HEK293 (cell line): ENCODE results near the gene SPINDOC.
"Not testable (repeated sequence)": the region's sequence is repeated elsewhere in the genome, so short reads cannot be mapped to it uniquely, and the experiment has no call there.

Experiments used
- CTCF ChIA-PET: fragments of 350-600 bp; formaldehyde crosslinking; extraction: SDS; loops from one replicate; lab custom pipeline; 2021; ENCODE audit warnings: antibody characterized with exemption; lab: Yijun Ruan, JAX
- POLR2A ChIA-PET: fragments of 300-600 bp; formaldehyde crosslinking; extraction: SDS; loops from one replicate; lab custom pipeline; 2020; ENCODE audit warnings: antibody characterized with exemption, inconsistent platforms; lab: Yijun Ruan, JAX
- H3K27ac ChIP-seq: fragments of 200-500 bp; sonication (Bioruptor generic); 2 replicates; pipeline ENCODE4 v1.5.1; 2014; ENCODE audit warnings: low read depth, low read length, control low read depth, inconsistent platforms; ENCODE audit errors: extremely low read depth
- H3K36me3 ChIP-seq, 2 experiments: fragments of 200-500 bp in 1 of 2; sonication (Bioruptor generic) in 1 of 2; 1 replicate in 1 of 2; 2 replicates in 1 of 2; pipeline ENCODE4 v1.5.1; 2014 to 2017; ENCODE audit warnings: inconsistent platforms in 2 of 2, low read length in 2 of 2; ENCODE audit not compliant: control insufficient read depth in 2 of 2, insufficient read depth in 1 of 2
- H3K4me1 ChIP-seq: fragments of 200-500 bp; sonication (Bioruptor generic); 2 replicates; pipeline ENCODE4 v1.5.1; 2014; ENCODE audit warnings: mild to moderate bottlenecking, low read length, inconsistent platforms; ENCODE audit not compliant: control insufficient read depth, insufficient read depth
- H3K4me3 ChIP-seq: 2 replicates; pipeline ENCODE4 v1.5.1; 2011; ENCODE audit warnings: low read depth, mild to moderate bottlenecking, control low read depth, low read length, moderate library complexity
- H3K9me3 ChIP-seq: fragments of 200-500 bp; sonication (Bioruptor generic); 2 replicates; pipeline ENCODE4 v1.5.1; 2014; ENCODE audit warnings: low read depth, low read length, inconsistent platforms; ENCODE audit not compliant: control insufficient read depth, insufficient read depth
- PATZ1 ChIP-seq: fragments of 450-650 bp; formaldehyde crosslinking; IDR thresholded peaks from 2 replicates; pipeline ENCODE4 v1.5.1; 2016; ENCODE audit warnings: missing biosample characterization, missing genetic modification characterization
- PRDM6 ChIP-seq: fragments of 450-650 bp; formaldehyde crosslinking; IDR thresholded peaks from 2 replicates; pipeline ENCODE4 v1.5.1; 2017; ENCODE audit warnings: missing biosample characterization, missing genetic modification characterization
- SP2 ChIP-seq: fragments of 450-650 bp; formaldehyde crosslinking; IDR thresholded peaks from 2 replicates; pipeline ENCODE4 v1.5.1; 2016; ENCODE audit warnings: missing biosample characterization, missing genetic modification characterization
- ZBTB20 ChIP-seq: fragments of 450-650 bp; formaldehyde crosslinking; IDR thresholded peaks from 2 replicates; pipeline ENCODE4 v1.5.1; 2016; ENCODE audit warnings: missing biosample characterization, missing genetic modification characterization
- ZNF132 ChIP-seq: fragments of 450-650 bp; formaldehyde crosslinking; IDR thresholded peaks from 2 replicates; pipeline ENCODE4 v1.5.1; 2017; ENCODE audit warnings: missing biosample characterization, missing genetic modification characterization, borderline replicate concordance
- ZNF140 ChIP-seq: fragments of 450-650 bp; formaldehyde crosslinking; IDR thresholded peaks from 2 replicates; pipeline ENCODE4 v1.5.1; 2016; ENCODE audit warnings: missing biosample characterization, missing genetic modification characterization
- ZNF169 ChIP-seq: fragments of 450-650 bp; formaldehyde crosslinking; IDR thresholded peaks from 2 replicates; pipeline ENCODE4 v1.5.1; 2016; ENCODE audit warnings: missing biosample characterization, missing genetic modification characterization
- ZNF175 ChIP-seq: fragments of 450-650 bp; formaldehyde crosslinking; IDR thresholded peaks from 2 replicates; pipeline ENCODE4 v1.5.1; 2016; ENCODE audit warnings: missing biosample characterization, missing genetic modification characterization
- ZNF202 ChIP-seq: fragments of 450-650 bp; formaldehyde crosslinking; IDR thresholded peaks from 2 replicates; pipeline ENCODE4 v1.5.1; 2016; ENCODE audit warnings: missing biosample characterization, missing genetic modification characterization, borderline replicate concordance
- ZNF354C ChIP-seq: fragments of 450-650 bp; formaldehyde crosslinking; IDR thresholded peaks from 2 replicates; pipeline ENCODE4 v1.5.1; 2016; ENCODE audit warnings: missing biosample characterization, missing genetic modification characterization, low read depth, borderline replicate concordance
- ZNF48 ChIP-seq: fragments of 450-650 bp; formaldehyde crosslinking; IDR thresholded peaks from 2 replicates; pipeline ENCODE4 v1.5.1; 2016; ENCODE audit warnings: missing biosample characterization, missing genetic modification characterization
- ZNF501 ChIP-seq: fragments of 450-650 bp; formaldehyde crosslinking; IDR thresholded peaks from 2 replicates; pipeline ENCODE4 v1.5.1; 2016; ENCODE audit warnings: missing biosample characterization, missing genetic modification characterization
- ZNF558 ChIP-seq: fragments of 450-650 bp; formaldehyde crosslinking; IDR thresholded peaks from 2 replicates; pipeline ENCODE4 v1.5.1; 2016; ENCODE audit warnings: missing biosample characterization, missing genetic modification characterization
- ZNF560 ChIP-seq: fragments of 450-650 bp; formaldehyde crosslinking; IDR thresholded peaks from 2 replicates; pipeline ENCODE4 v1.5.1; 2017; ENCODE audit warnings: missing biosample characterization, missing genetic modification characterization, borderline replicate concordance
- ZNF561 ChIP-seq: fragments of 450-650 bp; IDR thresholded peaks from 2 replicates; pipeline ENCODE4 v1.5.1; 2018; ENCODE audit warnings: missing biosample characterization, missing genetic modification characterization, borderline replicate concordance
- TF ChIP-seq, protein P1 (sequence below): fragments of 450-650 bp; formaldehyde crosslinking; IDR thresholded peaks from 2 replicates; pipeline ENCODE4 v1.5.1; 2016; ENCODE audit warnings: missing biosample characterization, missing genetic modification characterization

Gene SPINDOC

DNA sequence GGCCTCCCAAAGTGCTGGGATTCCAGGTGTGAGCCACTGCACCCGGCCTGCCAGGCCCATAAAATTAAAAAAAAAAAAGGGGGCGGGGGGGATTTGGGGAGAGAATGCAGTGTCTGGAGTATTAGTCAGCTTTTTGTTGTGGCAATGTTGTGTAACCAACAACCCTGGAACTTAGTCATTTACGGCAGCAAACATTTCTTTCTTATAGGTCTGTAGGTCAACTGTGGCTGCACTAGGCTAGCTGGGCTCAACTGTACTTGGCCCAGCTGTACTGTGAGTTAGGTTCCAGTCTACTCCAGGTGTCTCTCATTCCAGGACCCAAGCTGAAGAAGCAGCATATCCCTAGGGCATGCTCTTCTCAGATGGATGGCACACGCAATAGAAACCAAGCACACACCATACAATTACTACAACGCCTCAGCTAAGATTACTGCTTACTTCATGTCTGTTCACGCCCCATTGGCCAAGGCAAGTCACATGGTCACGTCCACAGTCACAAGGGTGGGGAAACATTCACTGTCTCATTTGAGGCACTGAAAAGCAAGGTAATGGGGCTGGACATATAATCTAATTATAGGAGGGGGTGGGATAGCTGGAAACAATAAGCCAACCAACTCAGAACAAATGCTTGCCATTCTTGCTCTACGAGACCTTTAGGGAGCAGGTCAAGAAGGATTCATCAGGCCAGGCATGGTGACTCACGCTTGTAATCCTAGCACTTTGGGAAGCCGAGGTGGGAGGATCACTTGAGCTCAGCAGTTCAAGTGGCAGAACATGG is 10.4 kb upstream of the SPINDOC start (continued):
- no peak for TF ChIP-seq PRDM6 (tag by site-specific recombination)
- TF ChIP-seq ZNF175, result no peak
- peak; percentile 32; the same call in 1 of the 2 replicates for TF ChIP-seq ZBTB20 (tag by site-specific recombination)
- peak; percentile 60 for TF ChIP-seq PATZ1
- no peak for TF ChIP-seq ZNF48 (tag by site-specific recombination)
- TF ChIP-seq, protein P1, sequence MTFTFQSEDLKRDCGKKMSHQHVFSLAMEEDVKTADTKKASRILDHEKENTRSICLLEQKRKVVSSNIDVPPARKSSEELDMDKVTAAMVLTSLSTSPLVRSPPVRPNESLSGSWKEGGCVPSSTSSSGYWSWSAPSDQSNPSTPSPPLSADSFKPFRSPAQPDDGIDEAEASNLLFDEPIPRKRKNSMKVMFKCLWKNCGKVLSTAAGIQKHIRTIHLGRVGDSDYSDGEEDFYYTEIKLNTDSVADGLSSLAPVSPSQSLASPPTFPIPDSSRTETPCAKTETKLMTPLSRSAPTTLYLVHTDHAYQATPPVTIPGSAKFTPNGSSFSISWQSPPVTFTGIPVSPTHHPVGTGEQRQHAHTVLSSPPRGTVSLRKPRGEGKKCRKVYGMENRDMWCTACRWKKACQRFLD (tag by site-specific recombination), result no peak
- no peak for TF ChIP-seq ZNF561 (tag by site-specific recombination)
- TF ChIP-seq SP2, result peak; percentile 66
- TF ChIP-seq ZNF501, result peak; percentile 58; the same call in 1 of the 2 replicates
- TF ChIP-seq, all 188 proteins: peak for 34

GRCh38 chr11:63804259-63804658 is 9.0 kb upstream of the SPINDOC start:
- POLR2A ChIA-PET, result no interaction called here
- Histone ChIP-seq H3K9me3 (no peaks in the 10 kb centered on the region), H3K36me3 (no peaks in the 10 kb centered on the region), H3K27ac (no peak overlapping the region), H3K4me1 (peaks cover 4% of the 10 kb centered on the region; the same call in 1 of the 2 replicates), H3K4me3 (no peak overlapping the region)
- CTCF ChIA-PET, result no interaction called here
- no peak for TF ChIP-seq ZNF140 (tag by site-specific recombination)
- TF ChIP-seq ZNF132 (tag by site-specific recombination), result no peak
- no peak for TF ChIP-seq ZNF169 (tag by site-specific recombination)
- TF ChIP-seq ZNF560 (tag by site-specific recombination), result no peak
- TF ChIP-seq ZNF558 (tag by site-specific recombination), result no peak

- Histone ChIP-seq H3K4me3 (no peak overlapping the region), H3K36me3 (no peaks in the 10 kb centered on the region), H3K9me3 (no peaks in the 10 kb centered on the region), H3K27ac (no peak overlapping the region), H3K4me1 (peaks cover 4% of the 10 kb centered on the region; the same call in 1 of the 2 replicates)
- no peak for TF ChIP-seq ZNF202 (tag by site-specific recombination)
- no peak for TF ChIP-seq ZNF354C (tag by site-specific recombination)
- CTCF ChIA-PET, result interaction anchor here (0.5 kb wide), 1 partner anchor 23 kb away, joined by 5 read pairs; no protein-coding TSS in a partner anchor
- POLR2A ChIA-PET, result no interaction called here
These were observed 7.3 kb upstream of the SPINDOC start for GRCh38 chr11:63805844-63806415.

- H3K9me3 ChIP-seq, H3K4me1 ChIP-seq, H3K27ac ChIP-seq, H3K4me3 ChIP-seq, H3K36me3 ChIP-seq: not testable (repeated sequence)
- CTCF ChIA-PET, result interaction anchor here (0.6 to 1.6 kb wide), 3 partner anchors 19 to 265 kb away, joined by 3 to 7 read pairs (median 3); no protein-coding TSS in a partner anchor
- POLR2A ChIA-PET, result interaction anchor here (0.6 kb wide), 1 partner anchor 472 kb away, joined by 4 read pairs; no protein-coding TSS in a partner anchor
These were observed 2.9 kb upstream of the SPINDOC start for GRCh38 chr11:63810383-63810782.
